Endodermal cell (in vitro differentiated cells): ENCODE results near the gene TEX22. TPM values are rescaled to one million over a fixed set of nuclear protein-coding genes. Genes with fewer than 3 reads are reported as not detected.

Experiments
- DNase-seq: peaks from one replicate; pipeline ENCODE4 v3.0.0-alpha.2; 2017
- H3K27ac ChIP-seq: 2 replicates; pipeline ENCODE4 v1.5.1; 2013; ENCODE audit warnings: mild to moderate bottlenecking, low read depth, low read length, moderate library complexity
- H3K27me3 ChIP-seq: 2 replicates; pipeline ENCODE4 v1.6.1; 2013; ENCODE audit warnings: mild to moderate bottlenecking, low read length, moderate library complexity; ENCODE audit not compliant: insufficient read depth, control insufficient read depth, poor library complexity, severe bottlenecking
- H3K36me3 ChIP-seq: 2 replicates; pipeline ENCODE4 v1.7.0; 2013; ENCODE audit warnings: mild to moderate bottlenecking, low read length, moderate library complexity; ENCODE audit not compliant: control insufficient read depth, insufficient read depth
- H3K4me1 ChIP-seq: one replicate; pipeline ENCODE4 v1.7.0; 2013; ENCODE audit warnings: low read length; ENCODE audit not compliant: control insufficient read depth, insufficient read depth
- H3K4me3 ChIP-seq: 2 replicates; pipeline ENCODE4 v1.5.1; 2013; ENCODE audit warnings: mild to moderate bottlenecking, low read length, moderate library complexity
- H3K9ac ChIP-seq: 2 replicates; pipeline ENCODE4 v1.6.1; 2013; ENCODE audit warnings: mild to moderate bottlenecking, low read length, moderate library complexity; ENCODE audit not compliant: poor library complexity, severe bottlenecking; ENCODE audit errors: extremely low read depth
- H3K9me3 ChIP-seq: 2 replicates; pipeline ENCODE4 v1.6.1; 2013; ENCODE audit warnings: mild to moderate bottlenecking, low read length, moderate library complexity; ENCODE audit not compliant: control insufficient read depth
- H3K27ac Mint-ChIP-seq: 2 replicates; pipeline ENCODE4 v1.8.0; 2020; ENCODE audit warnings: mixed read lengths
- H3K27me3 Mint-ChIP-seq: 2 replicates; pipeline ENCODE4 v1.8.0; 2021; ENCODE audit warnings: mild to moderate bottlenecking, mixed read lengths; ENCODE audit not compliant: insufficient read depth
- H3K36me3 Mint-ChIP-seq: 2 replicates; pipeline ENCODE4 v1.8.0; 2020; ENCODE audit warnings: low read depth, mixed read lengths
- H3K4me1 Mint-ChIP-seq: 2 replicates; pipeline ENCODE4 v1.8.0; 2020; ENCODE audit warnings: mixed read lengths
- H3K4me3 Mint-ChIP-seq: 2 replicates; pipeline ENCODE4 v1.8.0; 2020; ENCODE audit warnings: mild to moderate bottlenecking, moderate library complexity, mixed read lengths
- H3K9me3 Mint-ChIP-seq: 2 replicates; pipeline ENCODE4 v1.8.0; 2020; ENCODE audit warnings: mild to moderate bottlenecking, mixed read lengths
- CTCF ChIP-seq: fragments of 200-600 bp; sonication (generic); conservative IDR thresholded peaks from 2 replicates; pipeline ENCODE4 v1.5.0; 2021; ENCODE audit warnings: antibody characterized with exemption, mild to moderate bottlenecking
- WGBS, 2 experiments: methylation state at CpG; one replicate each; pipeline versions ENCODE4 v1.1.5 to v1.1.7; 2013; ENCODE audit warnings: missing lambda C conversion rate in 2 of 2, mixed read lengths in 1 of 2; ENCODE audit not compliant: insufficient coverage in 1 of 2, insufficient read length in 1 of 2; 5-methylcytosine and 5-hydroxymethylcytosine counted together
- total RNA-seq, 2 donors: library from RNA; stranded (reverse); fragmentation: NEBNext Ultra II Directional in 1 of 2; extraction: Animal tissue kit (Norgen Biotek cat#: 25700) in 1 of 2; gene quantifications; 2 replicates in 1 of 2; 3 replicates in 1 of 2; pipeline ENCODE4 v1.2.1, GENCODE V29; 2021

Gene TEX22
- total RNA-seq, 2 donors from 2014 or later: 1.9 to 3.5 TPM

GRCh38 chr14:105350450-105351244 lies 47.7 kb upstream of the TEX22 start:
- no peak for DNase-seq
- Mint-ChIP-seq H3K27me3 (no peaks in the 10 kb centered on the region), H3K36me3 (peaks cover 6% of the 10 kb centered on the region), H3K27ac (no peak overlapping the region), H3K9me3 (peaks cover 2% of the 10 kb centered on the region), H3K4me1 (peaks cover 5% of the 10 kb centered on the region), H3K4me3 (no peak overlapping the region)
- Histone ChIP-seq H3K36me3 (no peaks in the 10 kb centered on the region), H3K9ac (no peak overlapping the region), H3K27me3 (no peaks in the 10 kb centered on the region), H3K4me3 (no peak overlapping the region), H3K9me3 (no peaks in the 10 kb centered on the region), H3K27ac (no peak overlapping the region), H3K4me1 (no peaks in the 10 kb centered on the region)
- WGBS, 2 experiments: 93% methylated on average over 31 to 37 of the region's 37 CpGs
- TF ChIP-seq CTCF: no peak

- WGBS, 2 experiments: 73 to 90% methylated on average over 2 to 3 of the region's 3 CpGs
Observed at GRCh38 chr14:105351410-105351809, 46.9 kb upstream of the TEX22 start.

More at GRCh38 chr14:105351410-105351809, 46.9 kb upstream of the TEX22 start:
- H3K36me3 Mint-ChIP-seq: peaks cover 3% of the 10 kb centered on the region
- peaks cover 2% of the 10 kb centered on the region for H3K4me1 Mint-ChIP-seq
- no peak overlapping the region for H3K4me3 Mint-ChIP-seq
- Histone ChIP-seq H3K4me3 (no peak overlapping the region), H3K27me3 (no peaks in the 10 kb centered on the region), H3K9me3 (no peaks in the 10 kb centered on the region), H3K9ac (no peak overlapping the region), H3K4me1 (no peaks in the 10 kb centered on the region), H3K36me3 (no peaks in the 10 kb centered on the region), H3K27ac (no peak overlapping the region)
- DNase-seq: no peak
- H3K9me3 Mint-ChIP-seq: no peaks in the 10 kb centered on the region
- no peak for TF ChIP-seq CTCF
- H3K27me3 Mint-ChIP-seq: no peaks in the 10 kb centered on the region
- H3K27ac Mint-ChIP-seq: no peak overlapping the region
